Measurements from ENCODE around the gene TUBB. TPM values are rescaled to one million over a fixed set of nuclear protein-coding genes. Genes with fewer than 3 reads are reported as not detected.

TUBB gene
- total and polyA plus RNA-seq, 2 of the 4 experiments (the other 2 are of a cell fraction) = 1,401 to 2,004 TPM

DNA sequence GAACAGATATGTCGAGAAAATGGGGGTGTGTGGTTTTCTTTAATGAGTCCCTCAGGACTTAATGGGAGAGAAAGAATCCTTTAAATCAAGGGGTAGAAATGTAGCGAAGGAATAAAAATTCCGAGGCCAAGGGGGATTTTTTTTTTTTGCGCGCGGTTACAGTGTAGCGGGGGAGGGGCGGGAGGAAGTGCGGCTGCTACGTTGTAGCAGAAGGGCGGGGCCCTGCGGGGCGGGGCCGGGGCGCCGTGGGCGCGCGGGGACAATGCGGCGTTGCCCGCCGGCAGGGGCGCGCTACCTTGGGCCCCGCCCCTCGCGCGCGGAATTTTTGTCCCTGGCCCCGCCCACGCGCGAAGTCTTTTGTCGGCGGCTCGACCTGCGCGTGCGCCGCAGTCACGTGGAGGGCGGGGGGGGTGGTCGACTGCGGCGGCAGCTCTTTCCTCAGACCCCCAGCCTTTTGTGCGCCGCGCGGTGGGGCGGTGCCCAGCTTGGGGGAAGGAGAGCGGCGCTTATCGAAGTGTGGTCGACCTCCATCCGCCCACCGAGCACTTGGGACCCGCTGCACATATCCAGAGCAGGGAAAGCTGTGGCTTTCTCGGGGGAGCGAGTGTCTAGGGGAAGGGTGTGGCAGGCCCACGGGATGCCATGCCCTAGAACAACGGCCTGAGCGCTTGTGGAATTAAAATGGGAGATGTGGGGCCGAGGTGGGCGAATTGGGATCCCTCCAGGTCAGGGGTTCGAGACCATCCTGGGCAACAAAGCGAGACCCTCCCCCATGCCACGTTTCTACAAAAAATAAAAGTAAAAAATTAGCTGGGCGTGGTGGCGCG lies 1.3 kb downstream of the TUBB start:
- H3K79me1 ChIP-seq (ENCODE audit: low read depth in 1 of 2, low read length in 2 of 2) = peaks cover 13 to 41% of the 10 kb centered on the region in 2 experiments
- peak overlapping the region; percentile 98 for H3K14ac ChIP-seq (replicated peaks; ENCODE audit: low read depth, low read length)
- H3K4ac ChIP-seq (ENCODE audit: low read depth, low read length) = peak overlapping the region; percentile 89
- peak overlapping the region; percentile 89 for H2AK5ac ChIP-seq (ENCODE audit: low read depth, low read length)
- H3K9ac ChIP-seq (ENCODE audit: low read depth, low read length) = peak overlapping the region; percentile 97
- H2AFZ ChIP-seq (replicated peaks; ENCODE audit: low read length, poor library complexity) = peak overlapping the region; percentile 78
- DNase-seq (peak; percentile 87), ATAC-seq (ENCODE audit: low read depth) (peak; percentile 40)
- peaks cover 37% of the 10 kb centered on the region for H3K36me3 ChIP-seq (ENCODE audit: control insufficient read depth, insufficient read depth, low read length)
- peak overlapping the region; percentile 88 for H3K4me2 ChIP-seq (ENCODE audit: low read depth, low read length)
- H3K9me3 ChIP-seq (ENCODE audit: control insufficient read depth, insufficient read depth, low read length) = no peaks in the 10 kb centered on the region
- ChIA-PET CTCF (interaction anchor here (1.6 to 1.7 kb wide), 2 partner anchors 41 to 43 kb away, joined by 3 to 12 read pairs; no protein-coding TSS in a partner anchor), POLR2A (ENCODE audit: unreplicated experiment) (interaction anchor here (0.6 to 1.9 kb wide), 8 partner anchors 26 to 49 kb away, joined by 3 to 7 read pairs (median 5); no protein-coding TSS in a partner anchor)
- intact Hi-C loops (cut with micrococcal nuclease) (loop anchor here (1.0 to 2.0 kb wide), 4 partner anchors 35 to 105 kb away; partner anchors contain the start of genes MRPS18B, PPP1R10 and PPP1R18), in situ Hi-C loops (cut with MboI; ENCODE audit: low sequenced_read_pairs) (loop anchor here (5.0 kb wide), 1 partner anchor 39 kb away; no protein-coding TSS in a partner anchor), dilution Hi-C loops (cut with HindIII; ENCODE audit: low sequenced_read_pairs, unreplicated experiment) (no loop called here)
- peak overlapping the region; percentile 92 for H3K4me3 ChIP-seq (ENCODE audit: insufficient read depth, low read depth, low read length)
- H3K27me3 ChIP-seq (ENCODE audit: control insufficient read depth, insufficient read depth, low read length) = no peaks in the 10 kb centered on the region
- H2BK120ac ChIP-seq (ENCODE audit: low read depth, low read length) = peak overlapping the region; percentile 53
- H3K27ac ChIP-seq (ENCODE audit: insufficient read depth, low read length) = peak overlapping the region; percentile 98
- peak overlapping the region; percentile 84 for H4K91ac ChIP-seq (ENCODE audit: insufficient read depth, low read depth, low read length)
- H3K4me1 ChIP-seq (ENCODE audit: control insufficient read depth, insufficient read depth, low read length) = peaks cover 4% of the 10 kb centered on the region
- peak overlapping the region; percentile 80 for H4K5ac ChIP-seq (ENCODE audit: low read depth, low read length)
- BruUV-seq (replicated peaks) = no TSS peak
- H3K56ac ChIP-seq (ENCODE audit: extremely low read depth, insufficient read depth, low read length) = peak overlapping the region; percentile 100
- H3K18ac ChIP-seq (ENCODE audit: low read depth, low read length) = peak overlapping the region; percentile 35
- H2BK20ac ChIP-seq (ENCODE audit: low read depth, low read length) = no peak overlapping the region
- H4K8ac ChIP-seq (ENCODE audit: low read depth in 2 of 2, low read length in 2 of 2) = peak overlapping the region; percentile 49 to 79
- 1% methylated on average over 24 of the region's 71 CpGs; no CpG with 5 or more reads in 1 of the 2 experiments for WGBS, 2 experiments (ENCODE audit: extremely low coverage in 2 of 2, insufficient read length in 1 of 2)
- H2AK9ac ChIP-seq (replicated peaks; ENCODE audit: low read depth, low read length, poor library complexity) = peak overlapping the region; percentile 98
- peaks cover 10% of the 10 kb centered on the region for H3K9me1 ChIP-seq (ENCODE audit: insufficient read depth, low read length)
- peak overlapping the region; percentile 92 for H3K23ac ChIP-seq (ENCODE audit: low read depth, low read length)
- H4K20me1 ChIP-seq (ENCODE audit: insufficient read depth, low read length) = peaks cover 49% of the 10 kb centered on the region
- no peak overlapping the region for H2BK15ac ChIP-seq (ENCODE audit: low read depth, low read length)
- H2BK5ac ChIP-seq (ENCODE audit: low read depth, low read length, poor library complexity, severe bottlenecking) = peak overlapping the region; percentile 91
- no peak for TF ChIP-seq SMC3 (IDR thresholded peaks at IDR 0.05; ENCODE audit: low read depth, low read length)
- TF ChIP-seq RFX5 (IDR thresholded peaks at IDR 0.05; ENCODE audit: low read depth, low read length) = no peak
- peak; percentile 93; the same call in 1 of the 2 replicates for TF ChIP-seq MAZ (IDR thresholded peaks at IDR 0.05; ENCODE audit: borderline replicate concordance, low read depth, low read length)
- TF ChIP-seq POLR2A (IDR thresholded peaks at IDR 0.05; ENCODE audit: low read depth, low read length) = peak; percentile 76
- peak; percentile 98 for TF ChIP-seq USF2 (IDR thresholded peaks at IDR 0.05; ENCODE audit: low read depth, low read length)
- no peak for TF ChIP-seq RCOR1 (IDR thresholded peaks at IDR 0.05; ENCODE audit: insufficient replicate concordance, low read length)
- no peak; the same call in 1 of the 2 replicates for TF ChIP-seq RAD21 (IDR thresholded peaks at IDR 0.05; ENCODE audit: low read length)
- TF ChIP-seq BHLHE40 (IDR thresholded peaks at IDR 0.05; ENCODE audit: low read depth, low read length) = peak; percentile 87
- TF ChIP-seq CHD1 (IDR thresholded peaks at IDR 0.05; ENCODE audit: low read depth, low read length) = no peak; the same call in 1 of the 2 replicates
- no peak for TF ChIP-seq ELK1 (IDR thresholded peaks at IDR 0.05; ENCODE audit: borderline replicate concordance, low read depth, low read length)
- no peak for TF ChIP-seq NFE2L2 (IDR thresholded peaks at IDR 0.05; ENCODE audit: low read depth, low read length)
- no peak for TF ChIP-seq MAFK (IDR thresholded peaks at IDR 0.05; ENCODE audit: low read depth, low read length)
- no peak for TF ChIP-seq CEBPB (IDR thresholded peaks at IDR 0.05; ENCODE audit: low read depth, low read length)
- TF ChIP-seq MXI1 (IDR thresholded peaks at IDR 0.05; ENCODE audit: borderline replicate concordance, low read depth, low read length) = peak; percentile 89; the same call in 1 of the 2 replicates
- TF ChIP-seq FOS (IDR thresholded peaks at IDR 0.05; ENCODE audit: low read depth, low read length) = no peak
